Uterus (tissue), 4 donors: ENCODE measurements around the gene XXYLT1. TPM values are rescaled to one million over a fixed set of nuclear protein-coding genes. Genes with fewer than 3 reads are reported as not detected.

Experiments used
- DNase-seq, 2 donors: peaks; one replicate each; pipeline ENCODE4 v3.0.0-alpha.2; 2019 to 2020
- H3K27ac ChIP-seq, 2 donors: fragments of 200-600 bp; sonication (generic); 1 replicate in 1 of 2; 2 replicates in 1 of 2; pipeline ENCODE4 v1.5.1; 2016 to 2018
- H3K27me3 ChIP-seq, 2 donors: fragments of 200-600 bp; sonication (generic); one replicate each; pipeline ENCODE4 v1.5.1; 2018 to 2019; ENCODE audit warnings: control low read depth in 1 of 2
- H3K36me3 ChIP-seq, 2 donors: fragments of 200-600 bp; sonication (generic); one replicate each; pipeline ENCODE4 v1.5.1; 2019; ENCODE audit warnings: control low read depth in 1 of 2
- H3K4me1 ChIP-seq, 2 donors: fragments of 200-600 bp; sonication (generic); one replicate each; pipeline ENCODE4 v1.5.1; 2018 to 2019; ENCODE audit warnings: control low read depth in 1 of 2
- H3K4me3 ChIP-seq, 2 donors: fragments of 200-600 bp; sonication (generic); 1 replicate in 1 of 2; 2 replicates in 1 of 2; pipeline ENCODE4 v1.5.1; 2018 to 2019; ENCODE audit warnings: mild to moderate bottlenecking in 1 of 2
- H3K9me3 ChIP-seq, 2 donors: fragments of 200-600 bp; sonication (generic); one replicate each; pipeline ENCODE4 v1.5.1; 2019; ENCODE audit warnings: control low read depth in 1 of 2
- POLR2A ChIP-seq, 2 donors: fragments of 450-650 bp; IDR thresholded peaks; one replicate each; pipeline ENCODE4 v1.6.1; 2016; ENCODE audit warnings: antibody characterized with exemption in 2 of 2, mild to moderate bottlenecking in 1 of 2, moderate library complexity in 1 of 2
- intact Hi-C: fragments of 100-400 bp; cut with DNase I; formaldehyde crosslinking; loops from one replicate; pipeline ENCODE4 v1.15.1; 2023; ENCODE audit warnings: low total_unique reads
- total RNA-seq, 4 donors: library from RNA; depleted of rRNA in 3 of 4; stranded (reverse); fragments of >200 nt in 3 of 4; gene quantifications; one replicate each; pipeline versions ENCODE4 v1.1.0 to v1.2.4, GENCODE V29; 2014 to 2023
- TF ChIP-seq, protein P1 (sequence below), 4 experiments: fragments of 200-600 bp in 2 of 4; fragments of 450-650 bp in 2 of 4; sonication (generic) in 2 of 4; IDR thresholded peaks; one replicate each; pipeline ENCODE4 v1.5.1; 2016 to 2019; ENCODE audit warnings: antibody characterized with exemption in 4 of 4, mild to moderate bottlenecking in 2 of 4, moderate library complexity in 1 of 4
- donor health status: DM: yes; HTN: yes; CAD: no.

XXYLT1 gene
- total RNA-seq, 4 donors from 2014 or later, result 10.6 to 52.5 (median 23.8) TPM

DNA sequence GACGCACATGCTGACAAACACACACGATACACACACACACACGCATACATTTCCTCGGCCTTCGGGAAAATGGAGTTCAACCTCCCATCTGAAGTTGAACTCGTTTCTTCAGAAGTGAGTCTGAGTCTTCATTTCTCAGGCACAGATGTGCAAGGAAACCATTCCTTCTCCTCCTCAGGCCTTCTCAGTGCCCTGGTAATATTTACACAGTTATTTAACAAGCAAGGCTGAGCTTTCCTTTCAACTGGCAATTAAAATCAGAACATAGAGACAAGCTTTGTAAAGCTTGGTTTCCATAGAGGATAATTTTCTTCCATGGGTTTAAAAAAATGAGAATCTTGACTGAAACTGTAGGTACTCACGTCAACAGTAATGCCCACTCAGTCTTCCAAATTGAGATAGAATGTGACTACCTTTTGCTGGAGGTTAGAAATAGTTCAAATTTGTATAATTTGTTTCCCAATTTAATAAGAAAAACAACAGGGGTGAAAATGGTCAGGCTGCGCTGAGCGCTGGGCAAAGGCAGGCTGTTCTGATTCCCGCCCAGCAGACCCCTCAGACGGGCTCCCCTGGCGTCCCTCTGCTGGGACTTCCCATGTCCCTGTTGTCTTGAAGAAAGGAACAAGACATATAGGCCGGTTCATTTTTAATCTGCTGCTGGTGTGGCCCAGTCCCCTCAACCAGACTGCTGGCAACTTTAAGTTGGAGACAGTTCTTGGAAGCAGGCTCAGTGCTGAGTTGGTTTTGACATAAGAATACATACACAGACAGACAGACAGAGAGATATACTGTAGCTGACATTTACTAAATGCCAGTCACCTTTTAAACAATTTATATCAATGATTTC lies 174.3 kb downstream of the XXYLT1 start:
- TF ChIP-seq POLR2A (IDR thresholded peaks at IDR 0.05), result no peak
- TF ChIP-seq, protein P1, sequence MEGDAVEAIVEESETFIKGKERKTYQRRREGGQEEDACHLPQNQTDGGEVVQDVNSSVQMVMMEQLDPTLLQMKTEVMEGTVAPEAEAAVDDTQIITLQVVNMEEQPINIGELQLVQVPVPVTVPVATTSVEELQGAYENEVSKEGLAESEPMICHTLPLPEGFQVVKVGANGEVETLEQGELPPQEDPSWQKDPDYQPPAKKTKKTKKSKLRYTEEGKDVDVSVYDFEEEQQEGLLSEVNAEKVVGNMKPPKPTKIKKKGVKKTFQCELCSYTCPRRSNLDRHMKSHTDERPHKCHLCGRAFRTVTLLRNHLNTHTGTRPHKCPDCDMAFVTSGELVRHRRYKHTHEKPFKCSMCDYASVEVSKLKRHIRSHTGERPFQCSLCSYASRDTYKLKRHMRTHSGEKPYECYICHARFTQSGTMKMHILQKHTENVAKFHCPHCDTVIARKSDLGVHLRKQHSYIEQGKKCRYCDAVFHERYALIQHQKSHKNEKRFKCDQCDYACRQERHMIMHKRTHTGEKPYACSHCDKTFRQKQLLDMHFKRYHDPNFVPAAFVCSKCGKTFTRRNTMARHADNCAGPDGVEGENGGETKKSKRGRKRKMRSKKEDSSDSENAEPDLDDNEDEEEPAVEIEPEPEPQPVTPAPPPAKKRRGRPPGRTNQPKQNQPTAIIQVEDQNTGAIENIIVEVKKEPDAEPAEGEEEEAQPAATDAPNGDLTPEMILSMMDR (IDR thresholded peaks at IDR 0.05), result no peak
- intact Hi-C loops, result no loop called here
- DNase-seq, result no peak

DNA sequence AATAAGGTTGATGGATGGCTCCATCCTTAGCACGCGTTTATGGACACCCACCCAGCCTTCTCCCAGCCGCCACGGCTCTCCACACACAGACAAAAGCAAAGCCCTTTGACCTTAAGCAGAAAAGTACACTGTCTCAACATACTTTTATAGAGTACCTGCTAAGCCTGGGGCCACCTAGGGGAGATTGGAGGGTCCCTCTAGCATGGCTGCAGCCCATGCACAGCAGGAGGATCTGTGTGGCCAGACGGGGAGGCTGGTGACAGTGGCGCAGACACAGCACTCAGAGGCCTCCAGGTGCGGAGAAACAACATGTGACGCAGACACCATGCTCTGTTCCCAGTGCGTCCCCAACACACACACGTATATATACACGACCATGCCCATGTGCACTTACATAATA lies 174.9 kb downstream of the XXYLT1 start:
- Histone ChIP-seq H3K27ac (no peak overlapping the region), H3K9me3 (no peaks in the 10 kb centered on the region), H3K27me3 (no peaks in the 10 kb centered on the region), H3K4me1 (no peaks in the 10 kb centered on the region), H3K36me3 (no peaks in the 10 kb centered on the region), H3K4me3 (no peak overlapping the region)
- TF ChIP-seq, protein P1 (IDR thresholded peaks at IDR 0.05), result no peak
- no peak for TF ChIP-seq POLR2A (IDR thresholded peaks at IDR 0.05)
- DNase-seq, result no peak
- intact Hi-C loops, result no loop called here

More for the DNA sequence above, 174.3 kb downstream of the XXYLT1 start:
- Histone ChIP-seq H3K27me3 (no peaks in the 10 kb centered on the region), H3K4me1 (no peaks in the 10 kb centered on the region), H3K36me3 (no peaks in the 10 kb centered on the region), H3K27ac (no peak overlapping the region), H3K4me3 (no peak overlapping the region), H3K9me3 (no peaks in the 10 kb centered on the region)

GRCh38 chr3:195095704-195096036 lies 175.3 kb downstream of the XXYLT1 start:
- DNase-seq, result no peak

DNA sequence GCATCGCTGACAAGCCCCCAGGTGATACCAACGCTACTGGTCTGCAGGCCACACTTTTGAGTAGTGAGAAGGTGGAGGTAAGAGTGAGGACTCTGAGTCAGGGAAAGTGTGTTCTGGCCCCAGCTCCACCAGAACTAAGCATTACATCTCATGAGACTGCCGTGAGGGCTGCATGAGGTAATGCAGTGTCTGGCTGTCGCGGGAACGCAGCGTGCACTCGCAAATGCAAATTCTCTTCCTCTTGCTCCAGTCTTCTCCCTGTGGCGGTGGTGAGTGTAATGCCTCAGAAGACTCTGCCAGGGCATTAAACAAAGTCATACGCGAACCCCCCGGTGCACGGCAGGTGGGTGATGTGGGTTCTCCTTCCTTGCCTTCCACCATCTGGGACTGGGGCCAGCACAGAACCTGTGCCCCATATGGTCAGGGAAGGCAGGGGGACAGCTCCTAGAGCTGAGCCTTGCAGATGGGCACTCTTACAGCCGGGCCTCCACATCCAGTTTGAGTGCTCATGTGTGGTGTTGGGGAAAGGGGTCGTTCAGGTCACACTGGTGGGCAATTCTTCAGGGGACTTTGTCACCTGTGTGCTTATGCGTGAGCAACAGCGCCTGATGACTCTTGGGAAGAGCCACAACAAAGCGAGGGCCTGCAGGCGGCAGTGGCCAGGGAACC lies 175.8 kb downstream of the XXYLT1 start:
- TF ChIP-seq POLR2A (IDR thresholded peaks at IDR 0.05), result no peak
- TF ChIP-seq, protein P1 (IDR thresholded peaks at IDR 0.05), result no peak
- Histone ChIP-seq H3K27me3 (no peaks in the 10 kb centered on the region), H3K4me1 (no peaks in the 10 kb centered on the region), H3K27ac (no peak overlapping the region), H3K9me3 (no peaks in the 10 kb centered on the region), H3K36me3 (no peaks in the 10 kb centered on the region), H3K4me3 (no peak overlapping the region)
- intact Hi-C loops, result no loop called here
- DNase-seq, result no peak

More at GRCh38 chr3:195095704-195096036, 175.3 kb downstream of the XXYLT1 start:
- no peak overlapping the region for H3K4me3 ChIP-seq
- no peak overlapping the region for H3K27ac ChIP-seq
- no peaks in the 10 kb centered on the region for H3K27me3 ChIP-seq
- no peak for TF ChIP-seq POLR2A (IDR thresholded peaks at IDR 0.05)
- TF ChIP-seq, protein P1 (IDR thresholded peaks at IDR 0.05), result no peak
- intact Hi-C loops, result no loop called here
- H3K4me1 ChIP-seq, result no peaks in the 10 kb centered on the region
- H3K9me3 ChIP-seq, result no peaks in the 10 kb centered on the region
- no peaks in the 10 kb centered on the region for H3K36me3 ChIP-seq
